A673 (cell line): ENCODE results near the gene TMEM47.

Experiments used
- CTCF ChIP-seq: fragments of 300-800, 200-600 bp; sonication (generic); conservative IDR thresholded peaks from 2 replicates; pipeline ENCODE4 v1.5.1; 2017; ENCODE audit warnings: low read depth, mild to moderate bottlenecking, antibody characterized with exemption, low read length, moderate library complexity, mixed read lengths
- EZH2 ChIP-seq: fragments of 200-600 bp; sonication (generic); IDR thresholded peaks from 2 replicates; pipeline ENCODE4 v1.6.1; 2017; ENCODE audit warnings: borderline replicate concordance, low read depth, mild to moderate bottlenecking, mixed read lengths, antibody characterized with exemption, low read length; ENCODE audit not compliant: poor library complexity, severe bottlenecking

- TF ChIP-seq CTCF (no peak), EZH2 (no peak)
Measured at GRCh38 chrX:34634349-34634748, 22.7 kb downstream of the TMEM47 start.
